Adrenal gland (tissue), 19 donors: ENCODE data around the gene DOK1. TPM values are rescaled to one million over a fixed set of nuclear protein-coding genes. Genes with fewer than 3 reads are reported as not detected.

Experiments used
- DNase-seq, 7 donors: peaks; one replicate each; pipeline ENCODE4 v3.0.0-alpha.2; 2019 to 2020
- H3K27ac ChIP-seq, 5 donors: fragments of 200-600 bp; sonication (generic) in 4 of 5; 1 replicate in 3 of 5; 2 replicates in 2 of 5; pipeline versions ENCODE4 v1.5.1 to v1.8.0; 2016 to 2020; ENCODE audit warnings: mild to moderate bottlenecking in 1 of 5
- H3K27me3 ChIP-seq: fragments of 200-600 bp; 2 replicates; pipeline ENCODE4 v1.8.0; 2021
- H3K36me3 ChIP-seq, 2 donors: fragments of 200-600 bp; replicated peaks in 1 of 2; 1 replicate in 1 of 2; 2 replicates in 1 of 2; pipeline versions ENCODE4 v1.5.1 to v1.8.0; 2018 to 2022
- H3K4me1 ChIP-seq, 2 donors: fragments of 200-600 bp; replicated peaks in 1 of 2; 1 replicate in 1 of 2; 2 replicates in 1 of 2; pipeline versions ENCODE4 v1.5.1 to v1.8.0; 2018 to 2021
- H3K4me3 ChIP-seq, 4 donors: fragments of 200-600 bp; sonication (generic) in 3 of 4; one replicate each; pipeline ENCODE4 v1.5.1; 2016 to 2018
- H3K9me3 ChIP-seq, 3 donors: fragments of 200-600 bp; sonication (generic) in 1 of 3; replicated peaks in 1 of 3; 1 replicate in 2 of 3; 2 replicates in 1 of 3; pipeline versions ENCODE4 v1.5.1 to v1.8.0; 2016 to 2021
- POLR2A ChIP-seq, 2 donors: fragments of 450-650 bp; IDR thresholded peaks; one replicate each; pipeline ENCODE4 v1.6.1; 2017; ENCODE audit warnings: antibody characterized with exemption in 2 of 2, mild to moderate bottlenecking in 2 of 2, moderate library complexity in 1 of 2
- WGBS, 4 donors: extraction: QIAGEN DNeasy Blood & Tissue Kit in 2 of 4; methylation state at CpG; one replicate each; pipeline versions ENCODE4 v1.1.5 to v1.1.7; 2013 to 2017; 5-methylcytosine and 5-hydroxymethylcytosine counted together
- intact Hi-C, 2 donors: fragments of 100-400 bp; cut with DNase I; formaldehyde crosslinking; loops; one replicate each; pipeline versions ENCODE4 v1.14.1 to v1.15.0; 2022 to 2023
- long read RNA-seq, 10 donors: library from polyadenylated mRNA in 3 of 10; unstranded in 2 of 10; stranded (forward) in 1 of 10; transcript quantifications; one replicate each; pipeline ENCODE4 v2.0.0 and lab custom pipeline, GENCODE V29; 2021 to 2026
- polyA plus RNA-seq, 3 donors: library from polyadenylated mRNA; stranded (reverse); fragments of 200-250 nt in 2 of 3; fragments of 350-450 nt in 1 of 3; fragmentation: Illumina TruSeq in 1 of 3; extraction: RNeasy Lipid Tissue Mini Kit (QIAGEN cat#74804) in 1 of 3; gene quantifications; one replicate each; pipeline ENCODE4 v1.2.3, GENCODE V29; 2013 to 2014
- total RNA-seq, 9 donors: library from RNA; depleted of rRNA in 4 of 9; stranded (reverse); fragments of >200 nt in 4 of 9; fragments of 120-200 nt in 1 of 9; fragmentation: NEBNext Ultra II Directional in 1 of 9; extraction: Animal tissue kit (Norgen Biotek cat#: 25700) in 1 of 9; gene quantifications; one replicate each; pipeline versions ENCODE4 v1.1.0 to v1.2.4, GENCODE V29; 2013 to 2023
- TF ChIP-seq, protein P1 (sequence below), 6 experiments: fragments of 450-650 bp in 4 of 6; fragments of 200-600 bp in 2 of 6; sonication (generic) in 1 of 6; IDR thresholded peaks; 1 replicate in 5 of 6; 2 replicates in 1 of 6; pipeline versions ENCODE4 v1.5.1 to v1.8.0; 2016 to 2021; ENCODE audit warnings: antibody characterized with exemption in 6 of 6, mild to moderate bottlenecking in 2 of 6, moderate library complexity in 1 of 6
- donor health status: healthy with polysubstance abuse.
- donor health status: Bipolar disorder and iron deficiency.
- donor health status: DM: yes; HTN: yes; CAD: no.
- donor health status: DM: no; HTN: no; CAD: no.
- donor health status: DM: no; HTN: no; CAD: no.
- donor health status: DM: yes; HTN: yes; CAD: no.

Gene DOK1
- total RNA-seq = 10 to 100 TPM; 15.2 to 49.6 (median 22.8) TPM
- 10 to 100 TPM in 1 of 3 donors, 1 to 10 TPM in 2; 4.0 to 11.3 (median 5.5) TPM for polyA plus RNA-seq
- long read RNA-seq, donor 1, partial matches to known transcripts = 0 of 2 reads
- long read RNA-seq, donor 1, other reads (novel, unspliced or antisense) = 0 of 2 reads
- long read RNA-seq, donor 2, partial matches to known transcripts = 0 of 3 reads
- long read RNA-seq, donor 2, other reads (novel, unspliced or antisense) = 0 of 3 reads
- long read RNA-seq, donor 3, partial matches to known transcripts = 0 of 3 reads
- long read RNA-seq, donor 3, other reads (novel, unspliced or antisense) = 0 of 3 reads
- long read RNA-seq, donor 4, partial matches to known transcripts = 0 of 7 reads
- long read RNA-seq, donor 4, other reads (novel, unspliced or antisense) = 1 of 7 reads
- long read RNA-seq, donor 5, transcript DOK1-208 (5 exons, 1,461 nt) = minor isoform, 5 of 46 reads
- long read RNA-seq, donor 5, transcript DOK1-201 (5 exons, 2,555 nt) = major isoform, 26 of 46 reads
- long read RNA-seq, donor 5, partial matches to known transcripts = 4 of 46 reads
- long read RNA-seq, donor 5, other reads (novel, unspliced or antisense) = 8 of 46 reads
- long read RNA-seq, donor 6, partial matches to known transcripts = 0 of 4 reads
- long read RNA-seq, donor 6, other reads (novel, unspliced or antisense) = 3 of 4 reads
- long read RNA-seq, donor 7, partial matches to known transcripts = 0 of 2 reads
- long read RNA-seq, donor 7, other reads (novel, unspliced or antisense) = 0 of 2 reads
- long read RNA-seq, donor 8, transcript DOK1-201 (5 exons, 2,555 nt) = major isoform, 9 of 10 reads
- long read RNA-seq, donor 8, partial matches to known transcripts = 0 of 10 reads
- long read RNA-seq, donor 8, other reads (novel, unspliced or antisense) = 0 of 10 reads
- long read RNA-seq, donor 9, partial matches to known transcripts = 6 of 8 reads
- long read RNA-seq, donor 9, other reads (novel, unspliced or antisense) = 0 of 8 reads
- long read RNA-seq, donor 10, partial matches to known transcripts = 0 of 5 reads
- long read RNA-seq, donor 10, other reads (novel, unspliced or antisense) = 0 of 5 reads

GRCh38 chr2:74553892-74554819 is at the start of gene DOK1, which contains the start of gene LOXL3:
DOK1 (plus strand) TSS chr2:74554720; CDS start chr2:74554755, 35 bp downstream.
LOXL3 (minus strand) TSS chr2:74553942; CDS start chr2:74552634, 1,308 bp downstream.
- Histone ChIP-seq H3K27me3 (no peaks in the 10 kb centered on the region), H3K27ac (peak within 1 kb of the TSS; percentile 64 to 89 (median 76)), H3K4me3 (peak within 1 kb of the TSS; percentile 51 to 98 (median 76)), H3K9me3 (no peaks in the 10 kb centered on the region), H3K36me3 (no peaks in the 10 kb centered on the region), H3K4me1 (peaks cover 2 to 30% of the 10 kb centered on the region in 2 donors)
- peak; percentile 77 to 89 (median 85) for DNase-seq
- intact Hi-C loops = no loop called here
- WGBS, 4 donors = 0 to 4% (median 1%) methylated on average over 11 to 73 of the region's 73 CpGs
- TF ChIP-seq, protein P1, sequence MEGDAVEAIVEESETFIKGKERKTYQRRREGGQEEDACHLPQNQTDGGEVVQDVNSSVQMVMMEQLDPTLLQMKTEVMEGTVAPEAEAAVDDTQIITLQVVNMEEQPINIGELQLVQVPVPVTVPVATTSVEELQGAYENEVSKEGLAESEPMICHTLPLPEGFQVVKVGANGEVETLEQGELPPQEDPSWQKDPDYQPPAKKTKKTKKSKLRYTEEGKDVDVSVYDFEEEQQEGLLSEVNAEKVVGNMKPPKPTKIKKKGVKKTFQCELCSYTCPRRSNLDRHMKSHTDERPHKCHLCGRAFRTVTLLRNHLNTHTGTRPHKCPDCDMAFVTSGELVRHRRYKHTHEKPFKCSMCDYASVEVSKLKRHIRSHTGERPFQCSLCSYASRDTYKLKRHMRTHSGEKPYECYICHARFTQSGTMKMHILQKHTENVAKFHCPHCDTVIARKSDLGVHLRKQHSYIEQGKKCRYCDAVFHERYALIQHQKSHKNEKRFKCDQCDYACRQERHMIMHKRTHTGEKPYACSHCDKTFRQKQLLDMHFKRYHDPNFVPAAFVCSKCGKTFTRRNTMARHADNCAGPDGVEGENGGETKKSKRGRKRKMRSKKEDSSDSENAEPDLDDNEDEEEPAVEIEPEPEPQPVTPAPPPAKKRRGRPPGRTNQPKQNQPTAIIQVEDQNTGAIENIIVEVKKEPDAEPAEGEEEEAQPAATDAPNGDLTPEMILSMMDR (IDR thresholded peaks at IDR 0.05) = no peak
- TF ChIP-seq POLR2A (IDR thresholded peaks at IDR 0.05) = no peak

GRCh38 chr2:74505448-74506246 is 48.9 kb upstream of the DOK1 start:
- WGBS, 4 donors = 91 to 96% (median 95%) methylated on average over 14 of the region's 14 CpGs
- TF ChIP-seq, protein P1 (IDR thresholded peaks at IDR 0.05) = no peak
- no peak for TF ChIP-seq POLR2A (IDR thresholded peaks at IDR 0.05)
- intact Hi-C loops = loop anchor here in 1 of 2 donors (2.0 kb wide), 1 partner anchor 23 kb away; the partner anchor contains the start of genes AUP1 and HTRA2
- H3K4me1 ChIP-seq = peaks cover 19 to 50% of the 10 kb centered on the region in 2 donors
- peaks cover 0 to 12% of the 10 kb centered on the region in 2 donors for H3K36me3 ChIP-seq
- DNase-seq = no peak
- H3K4me3 ChIP-seq = peak overlapping the region in 1 of 4 donors; percentile 91
- H3K27me3 ChIP-seq = peaks cover 10% of the 10 kb centered on the region
- no peak overlapping the region for H3K27ac ChIP-seq
- H3K9me3 ChIP-seq = no peaks in the 10 kb centered on the region

DNA sequence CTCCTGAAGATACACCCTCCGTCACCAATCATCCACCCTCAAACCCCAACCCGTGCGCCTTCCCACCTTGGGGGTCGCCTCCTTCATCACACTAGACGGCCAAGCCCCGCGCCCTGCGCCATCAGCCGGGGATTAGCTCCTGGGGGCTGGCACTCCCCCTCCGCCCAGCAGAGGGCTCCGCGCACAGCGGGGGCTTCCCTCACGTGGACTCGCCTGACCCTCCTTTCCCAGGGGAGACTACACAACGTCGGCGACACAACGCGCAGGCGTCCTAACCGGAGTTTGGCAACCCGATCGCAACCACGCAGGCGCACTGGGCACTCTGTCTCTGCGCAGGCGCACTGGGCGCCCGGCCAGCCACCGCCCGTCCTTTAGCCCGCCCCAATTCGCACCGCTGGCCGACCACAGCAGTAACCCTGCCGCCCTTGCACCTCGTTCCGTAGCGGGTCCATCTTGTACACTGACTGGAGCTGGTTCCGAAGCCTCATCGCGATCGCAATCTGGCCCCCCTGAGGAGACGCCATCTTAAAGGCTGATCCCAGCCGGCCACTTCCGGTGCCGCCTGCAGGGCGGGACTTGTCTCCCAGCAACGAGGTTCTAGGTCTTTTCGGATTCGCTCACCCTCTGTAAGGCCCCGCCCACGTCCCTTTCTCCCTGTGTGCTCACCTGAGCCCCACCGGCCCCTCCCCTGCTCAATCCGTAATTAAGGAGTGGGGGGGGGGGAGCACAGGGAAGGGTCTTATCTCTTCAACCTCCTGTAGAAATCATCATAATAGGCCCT is 47.2 kb upstream of the DOK1 start, which contains the start of gene PCGF1:
PCGF1 (minus strand) TSS at position 551 of the 781 bp plus-strand sequence; CDS start at position 524, 27 bp downstream.
- Histone ChIP-seq H3K27me3 (peaks cover 19% of the 10 kb centered on the region), H3K4me1 (peaks cover 19 to 50% of the 10 kb centered on the region in 2 donors), H3K9me3 (no peaks in the 10 kb centered on the region), H3K4me3 (peak within 1 kb of the TSS; percentile 5 to 91 (median 80)), H3K36me3 (peaks cover 0 to 12% of the 10 kb centered on the region in 2 donors), H3K27ac (peak within 1 kb of the TSS; percentile 29 to 100 (median 95))
- DNase-seq = peak; percentile 97 to 100 (median 99)
- TF ChIP-seq, protein P1 (IDR thresholded peaks at IDR 0.05) = peak in 2 of 6 experiments; percentile 27 to 39
- peak; percentile 33 to 57 for TF ChIP-seq POLR2A (IDR thresholded peaks at IDR 0.05)
- intact Hi-C loops = loop anchor here in 1 of 2 donors (2.0 kb wide), 1 partner anchor 21 kb away; the partner anchor contains the start of genes AUP1 and HTRA2
- 0 to 1% (median 0%) methylated on average over 20 to 56 of the region's 56 CpGs for WGBS, 4 donors
